H9 (cell line): ENCODE measurements around the gene RSPRY1. TPM values are rescaled to one million over a fixed set of nuclear protein-coding genes. Genes with fewer than 3 reads are reported as not detected.

Experiments
- DNase-seq: peaks from one replicate; pipeline ENCODE4 v3.0.0-alpha.2; 2017
- H2AFZ ChIP-seq: one replicate; pipeline ENCODE4 v1.6.1; 2013; ENCODE audit warnings: mild to moderate bottlenecking, low read length, control low read depth, moderate library complexity
- H2AK5ac ChIP-seq: 2 replicates; pipeline ENCODE4 v1.6.1; 2013; ENCODE audit warnings: low read length, control low read depth, mixed read lengths; ENCODE audit not compliant: insufficient read length
- H2BK120ac ChIP-seq: one replicate; pipeline ENCODE4 v1.6.1; 2013; ENCODE audit warnings: low read depth, mild to moderate bottlenecking, low read length, control low read depth, inconsistent platforms; ENCODE audit not compliant: poor library complexity, severe bottlenecking
- H2BK12ac ChIP-seq: 2 replicates; pipeline ENCODE4 v1.6.1; 2013; ENCODE audit warnings: low read length, control low read depth, mixed read lengths, low read depth; ENCODE audit not compliant: insufficient read length
- H2BK15ac ChIP-seq: 2 replicates; pipeline ENCODE4 v1.6.1; 2013; ENCODE audit warnings: low read depth, low read length, control low read depth
- H2BK20ac ChIP-seq: one replicate; pipeline ENCODE4 v1.6.1; 2013; ENCODE audit warnings: low read depth, mild to moderate bottlenecking, low read length, control low read depth, inconsistent platforms; ENCODE audit not compliant: poor library complexity, severe bottlenecking
- H2BK5ac ChIP-seq: 2 replicates; pipeline ENCODE4 v1.6.1; 2013; ENCODE audit warnings: low read length, control low read depth, mixed read lengths; ENCODE audit not compliant: insufficient read length
- H3K14ac ChIP-seq: 2 replicates; pipeline ENCODE4 v1.6.1; 2013; ENCODE audit warnings: low read length, control low read depth; ENCODE audit not compliant: insufficient read depth
- H3K18ac ChIP-seq: 2 replicates; pipeline ENCODE4 v1.6.1; 2013; ENCODE audit warnings: low read depth, mild to moderate bottlenecking, mixed read lengths, low read length, control low read depth; ENCODE audit not compliant: insufficient read length
- H3K23ac ChIP-seq: 2 replicates; pipeline ENCODE4 v1.6.1; 2013; ENCODE audit warnings: low read length, control low read depth, mixed read lengths, low read depth; ENCODE audit not compliant: insufficient read length
- H3K23me2 ChIP-seq: 2 replicates; pipeline ENCODE4 v1.6.1; 2013; ENCODE audit warnings: low read depth, mild to moderate bottlenecking, mixed read lengths, low read length, control low read depth; ENCODE audit not compliant: insufficient read length, poor library complexity, severe bottlenecking
- H3K27ac ChIP-seq: 2 replicates; pipeline ENCODE4 v1.5.1; 2013; ENCODE audit warnings: low read length, control low read depth, mixed read lengths, low read depth; ENCODE audit not compliant: insufficient read length
- H3K27me3 ChIP-seq: 2 replicates; pipeline ENCODE4 v1.6.1; 2013; ENCODE audit warnings: low read length, control low read depth, inconsistent platforms; ENCODE audit not compliant: insufficient read depth
- H3K4ac ChIP-seq: 2 replicates; pipeline ENCODE4 v1.6.1; 2013; ENCODE audit warnings: low read depth, mild to moderate bottlenecking, control low read depth, inconsistent platforms, low read length, moderate library complexity
- H3K4me1 ChIP-seq: 2 replicates; pipeline ENCODE4 v1.6.1; 2013; ENCODE audit warnings: low read length, control low read depth, inconsistent platforms; ENCODE audit not compliant: insufficient read depth
- H3K4me2 ChIP-seq: 2 replicates; pipeline ENCODE4 v1.6.1; 2013; ENCODE audit warnings: low read length, control low read depth, mixed read lengths; ENCODE audit not compliant: insufficient read length, insufficient read depth
- H3K56ac ChIP-seq: 2 replicates; pipeline ENCODE4 v1.6.1; 2013; ENCODE audit warnings: low read depth, mild to moderate bottlenecking, mixed read lengths, low read length, control low read depth; ENCODE audit not compliant: insufficient read length
- H3K79me1 ChIP-seq: 2 replicates; pipeline ENCODE4 v1.6.1; 2013; ENCODE audit warnings: low read depth, mild to moderate bottlenecking, moderate library complexity, low read length, control low read depth, inconsistent platforms; ENCODE audit not compliant: insufficient read depth, poor library complexity, severe bottlenecking
- H3K79me2 ChIP-seq: 2 replicates; pipeline ENCODE4 v1.6.1; 2013; ENCODE audit warnings: low read length, control low read depth, inconsistent platforms; ENCODE audit not compliant: insufficient read depth
- H3K9ac ChIP-seq: 2 replicates; pipeline ENCODE4 v1.6.1; 2013; ENCODE audit warnings: low read length, control low read depth, mixed read lengths; ENCODE audit not compliant: insufficient read length; ENCODE audit errors: extremely low read depth
- H3K9me3 ChIP-seq: one replicate; pipeline ENCODE4 v1.6.1; 2013; ENCODE audit warnings: low read depth, low read length, inconsistent platforms; ENCODE audit not compliant: control insufficient read depth
- H3T11ph ChIP-seq: one replicate; pipeline ENCODE4 v1.6.1; 2013; ENCODE audit warnings: mild to moderate bottlenecking, low read length, control low read depth, inconsistent platforms
- H4K20me1 ChIP-seq: one replicate; pipeline ENCODE4 v1.6.1; 2013; ENCODE audit not compliant: control insufficient read depth, insufficient read length, insufficient read depth
- H4K5ac ChIP-seq: 2 replicates; pipeline ENCODE4 v1.6.1; 2013; ENCODE audit warnings: low read depth, mild to moderate bottlenecking, mixed read lengths, low read length, control low read depth; ENCODE audit not compliant: insufficient read length
- H4K8ac ChIP-seq: replicated peaks from 2 replicates; pipeline ENCODE4 v1.6.1; 2013; ENCODE audit warnings: low read length, control low read depth, mixed read lengths, low read depth; ENCODE audit not compliant: insufficient read length
- H4K91ac ChIP-seq: 2 replicates; pipeline ENCODE4 v1.6.1; 2013; ENCODE audit warnings: low read depth, mild to moderate bottlenecking, moderate library complexity, mixed read lengths, low read length, control low read depth; ENCODE audit not compliant: insufficient read length
- H3K27ac Mint-ChIP-seq, 3 experiments: 2 replicates in 2 of 3; 3 replicates in 1 of 3; pipeline ENCODE4 v1.8.0; 2020 to 2021; ENCODE audit warnings: mixed read lengths in 3 of 3, mild to moderate bottlenecking in 1 of 3, moderate library complexity in 1 of 3
- H3K27me3 Mint-ChIP-seq: 2 replicates; pipeline ENCODE4 v1.8.0; 2021; ENCODE audit warnings: low read depth, mild to moderate bottlenecking, moderate library complexity, mixed read lengths
- H3K36me3 Mint-ChIP-seq, 3 experiments: 2 replicates in 2 of 3; 3 replicates in 1 of 3; pipeline ENCODE4 v1.8.0; 2020 to 2021; ENCODE audit warnings: low read depth in 3 of 3, mixed read lengths in 3 of 3; ENCODE audit not compliant: insufficient read depth in 1 of 3
- H3K4me1 Mint-ChIP-seq, 2 experiments: 2 replicates each; pipeline ENCODE4 v1.8.0; 2020; ENCODE audit warnings: mixed read lengths in 2 of 2
- H3K4me3 Mint-ChIP-seq, 2 experiments: 2 replicates in 1 of 2; 3 replicates in 1 of 2; pipeline ENCODE4 v1.8.0; 2020 to 2021; ENCODE audit warnings: mild to moderate bottlenecking in 2 of 2, mixed read lengths in 2 of 2, moderate library complexity in 1 of 2
- H3K9me3 Mint-ChIP-seq, 2 experiments: 2 replicates in 1 of 2; 3 replicates in 1 of 2; pipeline ENCODE4 v1.8.0; 2020; ENCODE audit warnings: mild to moderate bottlenecking in 2 of 2, mixed read lengths in 2 of 2, moderate library complexity in 1 of 2
- whole genome bisulfite sequencing: extraction: QIAGEN DNeasy Blood & Tissue Kit; methylation state at CpG from one replicate; pipeline ENCODE4 v1.1.7; 2013; ENCODE audit warnings: missing lambda C conversion rate, low lambda C conversion rate, mixed read lengths; ENCODE audit not compliant: insufficient read length; ENCODE audit errors: extremely low coverage; 5-methylcytosine and 5-hydroxymethylcytosine counted together
- total RNA-seq: library from RNA; stranded (reverse); gene quantifications from 2 replicates; pipeline ENCODE4 v1.2.1, GENCODE V29; 2021
- TF ChIP-seq, protein P1 (sequence below): fragments of 200-600 bp; sonication (generic); conservative IDR thresholded peaks from 3 replicates; pipeline ENCODE4 v1.8.0; 2021; ENCODE audit warnings: antibody characterized with exemption, mild to moderate bottlenecking

The RSPRY1 gene
- total RNA-seq, 1 experiment from 2014 or later, result 36.1 TPM

DNA sequence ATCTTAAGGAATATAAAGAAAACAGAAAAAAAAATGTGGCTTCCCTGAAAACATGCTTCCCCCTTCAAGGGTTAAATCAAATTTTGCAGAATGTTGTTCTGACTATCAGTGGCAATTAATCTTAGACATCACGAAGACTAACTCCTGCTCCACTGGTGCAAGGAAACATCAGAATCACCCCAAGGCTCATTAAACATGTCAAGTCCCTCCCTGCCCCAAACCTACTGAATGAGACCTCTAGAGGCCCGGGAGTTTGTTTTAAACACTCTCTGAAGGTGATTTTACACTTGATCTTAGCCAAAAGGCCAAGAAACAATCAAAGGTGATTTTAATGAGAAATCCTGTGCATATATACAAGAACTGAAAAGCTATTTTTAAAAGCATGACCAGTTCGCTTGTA, 18.6 kb upstream of the RSPRY1 start:
- Histone ChIP-seq H2BK5ac (no peak overlapping the region), H2AFZ (no peak overlapping the region), H4K91ac (no peak overlapping the region), H3K9ac (no peak overlapping the region), H2BK20ac (no peak overlapping the region), H2BK120ac (no peak overlapping the region), H3K79me2 (no peaks in the 10 kb centered on the region), H4K20me1 (no peaks in the 10 kb centered on the region), H3K56ac (no peak overlapping the region), H3K18ac (no peak overlapping the region), H3K14ac (no peak overlapping the region), H2BK15ac (no peak overlapping the region), H3K4ac (no peak overlapping the region), H3K9me3 (no peaks in the 10 kb centered on the region), H2BK12ac (no peak overlapping the region), H3K79me1 (no peaks in the 10 kb centered on the region), H3T11ph (no peak overlapping the region), H3K27me3 (no peaks in the 10 kb centered on the region), H4K8ac (no peak overlapping the region), H2AK5ac (no peak overlapping the region), H4K5ac (no peak overlapping the region), H3K4me1 (no peaks in the 10 kb centered on the region), H3K23ac (no peak overlapping the region), H3K23me2 (no peaks in the 10 kb centered on the region), H3K27ac (no peak overlapping the region), H3K4me2 (no peak overlapping the region)
- no peak overlapping the region for H3K4me3 Mint-ChIP-seq
- H3K36me3 Mint-ChIP-seq, result peaks cover 36 to 80% (median 66%) of the 10 kb centered on the region in 3 experiments
- H3K9me3 Mint-ChIP-seq, result no peaks in the 10 kb centered on the region
- no peaks in the 10 kb centered on the region for H3K27me3 Mint-ChIP-seq
- no CpG with 5 or more reads among the region's 3 CpGs for WGBS
- TF ChIP-seq, protein P1, sequence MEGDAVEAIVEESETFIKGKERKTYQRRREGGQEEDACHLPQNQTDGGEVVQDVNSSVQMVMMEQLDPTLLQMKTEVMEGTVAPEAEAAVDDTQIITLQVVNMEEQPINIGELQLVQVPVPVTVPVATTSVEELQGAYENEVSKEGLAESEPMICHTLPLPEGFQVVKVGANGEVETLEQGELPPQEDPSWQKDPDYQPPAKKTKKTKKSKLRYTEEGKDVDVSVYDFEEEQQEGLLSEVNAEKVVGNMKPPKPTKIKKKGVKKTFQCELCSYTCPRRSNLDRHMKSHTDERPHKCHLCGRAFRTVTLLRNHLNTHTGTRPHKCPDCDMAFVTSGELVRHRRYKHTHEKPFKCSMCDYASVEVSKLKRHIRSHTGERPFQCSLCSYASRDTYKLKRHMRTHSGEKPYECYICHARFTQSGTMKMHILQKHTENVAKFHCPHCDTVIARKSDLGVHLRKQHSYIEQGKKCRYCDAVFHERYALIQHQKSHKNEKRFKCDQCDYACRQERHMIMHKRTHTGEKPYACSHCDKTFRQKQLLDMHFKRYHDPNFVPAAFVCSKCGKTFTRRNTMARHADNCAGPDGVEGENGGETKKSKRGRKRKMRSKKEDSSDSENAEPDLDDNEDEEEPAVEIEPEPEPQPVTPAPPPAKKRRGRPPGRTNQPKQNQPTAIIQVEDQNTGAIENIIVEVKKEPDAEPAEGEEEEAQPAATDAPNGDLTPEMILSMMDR, result no peak
- no peak overlapping the region for H3K27ac Mint-ChIP-seq
- no peaks in the 10 kb centered on the region for H3K4me1 Mint-ChIP-seq
- no peak for DNase-seq
